ENCODE results near the gene CCDC87.
A peak's percentile ranks its signal among the peaks of the same experiment; 100 is the strongest.

Gene CCDC87

DNA sequence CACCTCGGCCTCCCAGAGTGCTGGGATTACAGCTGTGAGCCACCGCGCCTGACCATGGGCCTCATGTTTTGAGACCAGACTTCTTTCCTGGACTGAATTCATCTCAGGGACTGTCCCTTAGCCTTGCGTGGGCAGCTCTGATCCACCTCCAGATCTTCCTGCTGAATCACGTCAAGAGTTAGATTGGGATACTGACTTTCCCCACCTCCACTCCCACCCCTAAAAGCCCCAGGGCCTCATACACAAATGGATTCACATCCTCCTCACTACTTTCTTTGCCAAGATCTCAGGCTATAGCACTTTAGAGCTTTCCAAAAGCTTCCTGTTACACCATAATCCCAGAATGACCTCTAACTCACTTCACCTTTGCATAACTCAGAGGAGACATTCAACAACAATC is 12.1 kb downstream of the CCDC87 start:
- DNase-seq = peak; percentile 62 to 90

DNA sequence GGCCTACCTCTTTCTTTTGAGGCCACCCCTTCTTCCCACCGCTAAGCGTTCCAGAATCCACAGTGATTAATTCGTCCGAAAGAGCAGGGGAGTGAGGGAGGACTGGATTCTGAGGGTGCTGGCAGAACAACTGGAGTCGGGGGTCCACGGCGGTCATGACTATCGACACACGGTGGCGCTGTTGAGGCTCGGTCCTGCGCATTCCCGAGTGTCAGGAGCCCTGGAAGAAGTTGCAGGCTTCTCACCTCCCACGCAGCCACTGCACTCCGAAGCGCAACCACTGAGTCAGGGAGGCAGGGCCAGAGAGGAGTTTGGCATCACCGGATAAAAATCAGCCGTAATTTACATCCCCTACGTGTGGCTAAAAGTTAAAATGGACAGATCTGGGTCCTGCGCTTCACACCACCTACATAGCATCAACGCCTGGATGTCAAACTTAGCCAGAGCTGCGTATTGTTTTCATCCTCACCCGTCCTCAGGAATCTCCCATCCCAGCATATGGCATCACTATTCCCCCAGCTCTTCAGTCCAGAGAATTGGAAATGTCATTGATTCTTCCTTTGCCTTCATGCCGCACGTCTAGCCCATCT is 13.8 kb downstream of the CCDC87 start:
- peak; percentile 77 to 87 for DNase-seq

DNA sequence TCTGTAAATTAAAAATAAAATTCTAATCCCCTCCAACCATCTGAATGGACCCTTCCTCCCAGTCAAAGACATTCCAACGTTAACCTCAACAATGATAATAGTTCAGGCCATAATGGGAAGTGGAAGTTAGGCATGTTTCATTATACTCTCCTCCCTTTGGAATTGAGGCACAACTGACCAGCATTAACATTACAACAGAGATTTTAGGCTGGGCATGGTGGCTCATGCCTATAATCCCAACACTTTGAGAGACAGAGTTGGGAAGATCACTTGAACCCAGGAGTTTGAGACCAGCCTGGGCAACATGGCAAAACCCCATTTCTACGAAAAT is 22.0 kb downstream of the CCDC87 start:
- no peak for DNase-seq

DNA sequence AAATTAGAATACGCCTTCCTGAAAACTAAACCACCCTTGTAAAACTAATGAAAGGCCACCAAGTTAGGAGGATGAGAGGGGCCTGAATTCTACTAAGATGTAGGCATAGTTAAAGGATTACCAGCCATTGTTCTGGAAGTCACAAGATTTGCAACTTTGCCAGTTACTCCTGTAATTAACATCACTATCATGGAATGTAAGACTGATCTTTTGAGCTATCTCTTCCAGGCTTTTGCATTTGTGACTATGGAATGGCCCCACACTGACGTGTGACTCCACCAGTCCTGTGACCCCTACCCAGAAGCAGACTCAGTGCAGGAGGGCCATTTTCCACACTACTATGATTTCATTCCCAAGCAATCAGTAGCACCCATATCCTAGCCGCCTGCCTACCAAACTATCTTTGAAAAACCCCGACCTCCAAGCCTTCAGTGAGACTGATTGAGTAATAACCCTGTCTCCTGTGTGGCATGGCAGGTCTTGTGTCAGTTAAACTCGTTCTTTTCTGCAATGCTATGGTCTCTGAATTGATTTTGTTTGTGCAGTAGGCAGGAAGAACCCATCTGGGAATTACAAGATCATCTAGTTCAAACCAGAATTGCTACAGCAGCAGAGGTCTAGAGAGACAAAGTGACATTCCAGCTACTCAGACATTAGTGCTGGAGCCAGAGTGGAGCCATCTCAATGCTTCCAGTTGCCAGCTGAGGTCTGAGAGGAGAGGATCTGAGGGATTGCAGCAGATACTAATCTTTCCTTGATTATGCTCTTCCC is 22.6 kb downstream of the CCDC87 start:
- no peak for DNase-seq

DNA sequence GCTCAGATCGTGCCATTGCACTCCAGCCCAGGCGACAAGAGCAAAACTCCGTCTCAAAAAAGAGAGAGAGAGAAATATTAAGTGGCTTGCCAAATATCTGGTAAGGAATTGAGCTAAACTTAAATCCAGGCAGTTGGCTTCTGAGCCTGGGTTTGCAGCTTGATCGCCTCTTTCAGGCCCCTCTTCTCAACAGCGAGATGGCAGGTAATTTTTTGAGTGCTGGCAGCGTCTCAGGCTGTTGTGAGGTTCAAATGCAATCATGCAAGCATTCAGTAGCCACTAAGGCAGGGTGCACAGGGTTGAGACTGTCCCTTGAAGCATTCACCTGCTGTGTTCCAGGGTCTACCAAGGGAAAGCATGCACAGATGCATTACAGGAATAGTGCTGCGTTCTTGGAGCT is 23.8 kb downstream of the CCDC87 start:
- no peak for DNase-seq

DNA sequence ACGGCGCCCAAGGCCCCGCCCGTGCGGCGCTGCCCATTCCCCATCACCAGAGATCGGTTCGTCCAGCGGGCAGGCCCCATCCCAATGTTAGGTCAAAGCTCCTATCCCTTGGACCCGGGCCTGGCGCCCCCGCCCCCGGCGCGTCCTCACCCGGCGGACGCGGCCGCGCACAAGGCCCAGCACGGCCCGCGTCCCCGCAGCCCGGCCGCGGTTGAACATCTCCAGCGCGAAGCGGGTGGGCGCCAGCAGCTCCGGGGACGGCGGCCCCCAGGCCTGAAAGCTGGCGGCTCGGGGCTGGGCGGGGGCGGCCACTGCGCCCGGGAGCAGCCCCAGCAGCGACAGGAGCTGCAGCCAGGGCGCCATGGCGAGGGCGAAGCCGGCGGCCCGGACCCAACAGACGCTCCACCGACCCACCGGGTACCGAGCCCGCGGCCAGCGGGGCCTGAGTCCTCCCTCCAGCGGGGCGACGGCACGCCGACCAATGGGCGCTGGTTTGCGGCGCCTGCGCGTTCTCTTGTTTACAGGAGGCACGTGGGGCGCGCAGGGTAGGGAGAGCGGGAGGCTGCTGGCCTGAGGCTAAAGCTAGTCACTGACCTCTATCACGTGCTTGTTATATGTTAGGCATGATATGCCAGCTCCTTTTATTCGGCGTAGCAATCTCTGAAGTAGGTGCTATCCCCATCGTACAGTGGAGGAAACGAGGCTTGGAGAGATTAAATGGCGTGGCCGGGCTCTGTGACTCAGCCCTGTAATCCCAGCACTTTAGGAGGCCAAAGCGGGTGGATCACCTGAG is 24.5 kb downstream of the CCDC87 start, which contains the start of gene CTSF:
CTSF (minus strand) TSS at position 483 of the 793 bp plus-strand sequence; CDS start at position 363, 120 bp downstream.
- peak; percentile 78 to 79 for DNase-seq

DNA sequence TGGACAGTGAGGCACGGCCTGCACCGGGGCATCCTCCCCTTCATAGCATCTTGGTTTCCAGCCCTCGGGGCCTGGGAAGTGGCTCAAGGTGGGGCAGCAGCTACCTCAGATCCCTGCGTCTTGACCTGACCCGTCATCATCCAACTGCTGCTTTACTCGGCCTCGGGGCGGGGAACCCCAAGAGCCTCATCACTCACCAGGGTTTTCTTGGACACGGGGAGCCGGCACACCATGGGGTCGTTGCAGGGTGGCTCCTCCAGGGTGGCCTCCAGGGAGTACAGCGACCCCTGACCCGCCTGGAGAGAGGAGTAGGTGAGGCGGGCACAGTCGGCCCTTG is 25.1 kb downstream of the CCDC87 start:
- DNase-seq = no peak

DNA sequence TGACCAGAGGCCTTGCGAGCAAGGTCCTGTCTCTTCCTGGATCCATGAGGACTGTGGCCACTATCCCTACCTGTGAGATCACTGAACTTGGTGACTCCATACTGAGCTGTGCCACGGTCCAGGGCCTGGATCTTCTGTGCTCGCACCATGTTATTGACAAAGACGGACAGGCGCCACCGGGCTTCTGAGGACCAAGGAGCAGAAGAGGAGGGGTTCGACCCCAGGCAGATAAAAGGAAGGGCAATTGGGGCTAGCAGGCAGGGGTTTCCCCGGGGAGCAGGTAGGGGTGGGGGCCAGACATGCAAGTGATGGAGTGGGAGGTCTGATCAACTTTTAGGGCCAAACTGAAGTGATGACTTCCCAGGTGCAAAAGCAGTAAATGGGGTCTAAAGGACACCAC is 26.6 kb downstream of the CCDC87 start:
- no peak for DNase-seq

DNA sequence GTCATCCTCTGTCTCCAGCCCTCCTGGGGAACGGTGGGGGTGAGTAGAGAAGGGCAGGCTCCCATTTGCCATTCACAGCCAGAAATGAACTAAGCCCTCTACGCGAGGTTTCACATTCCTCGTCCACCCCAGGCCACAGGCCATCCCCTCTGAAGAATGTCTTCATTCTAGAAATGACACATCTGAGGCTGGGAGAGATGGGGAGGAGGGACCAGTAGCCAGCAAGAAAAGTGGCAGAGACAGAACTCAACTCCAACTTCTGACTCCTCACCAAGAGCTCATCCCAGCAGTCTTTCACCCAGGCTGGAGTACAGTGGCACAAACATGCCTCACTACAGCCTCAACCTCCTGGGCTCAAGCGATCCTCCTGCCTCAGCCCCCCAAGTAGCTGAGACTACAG is 27.9 kb downstream of the CCDC87 start:
- DNase-seq = no peak

DNA sequence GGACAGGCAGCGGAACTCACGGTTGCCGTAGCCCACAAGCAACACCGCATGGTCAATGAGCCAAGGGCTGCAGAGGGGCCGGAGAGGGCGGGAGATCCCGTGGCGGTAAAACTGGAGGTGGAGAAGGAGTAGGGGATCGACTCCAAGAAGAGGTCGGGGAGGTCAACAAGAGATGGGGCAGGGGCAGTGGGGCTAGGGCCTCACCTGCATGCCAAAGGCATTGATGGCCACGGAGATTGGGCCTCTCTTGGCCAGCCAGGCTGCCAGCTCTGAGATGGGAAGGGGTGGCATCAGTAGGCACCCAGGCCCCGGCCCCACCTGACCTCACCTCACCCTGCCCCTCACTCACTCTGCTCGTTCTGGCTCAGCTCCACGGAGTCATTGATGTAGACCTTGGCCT is 28.3 kb downstream of the CCDC87 start:
- no peak for DNase-seq

DNA sequence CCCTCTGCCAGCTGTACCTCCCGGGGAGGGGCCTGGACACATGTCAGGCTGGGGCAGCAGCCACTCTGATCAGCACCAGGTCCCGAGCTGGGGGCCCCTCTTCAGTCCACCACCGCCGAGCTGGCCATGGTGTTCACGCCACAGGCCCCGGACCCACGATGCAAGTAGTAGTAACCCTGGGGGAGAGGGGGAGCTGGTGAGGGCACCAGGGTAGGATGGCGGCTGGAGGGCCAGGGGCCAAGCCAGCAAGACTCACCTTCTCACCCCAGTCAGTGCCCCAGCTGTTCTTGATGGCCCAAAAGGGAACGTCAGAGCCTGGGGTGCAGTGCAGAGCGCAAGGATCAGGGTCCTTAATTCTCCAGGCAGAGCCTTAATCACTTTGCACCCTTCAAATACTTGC is 29.0 kb downstream of the CCDC87 start:
- no peak for DNase-seq

DNA sequence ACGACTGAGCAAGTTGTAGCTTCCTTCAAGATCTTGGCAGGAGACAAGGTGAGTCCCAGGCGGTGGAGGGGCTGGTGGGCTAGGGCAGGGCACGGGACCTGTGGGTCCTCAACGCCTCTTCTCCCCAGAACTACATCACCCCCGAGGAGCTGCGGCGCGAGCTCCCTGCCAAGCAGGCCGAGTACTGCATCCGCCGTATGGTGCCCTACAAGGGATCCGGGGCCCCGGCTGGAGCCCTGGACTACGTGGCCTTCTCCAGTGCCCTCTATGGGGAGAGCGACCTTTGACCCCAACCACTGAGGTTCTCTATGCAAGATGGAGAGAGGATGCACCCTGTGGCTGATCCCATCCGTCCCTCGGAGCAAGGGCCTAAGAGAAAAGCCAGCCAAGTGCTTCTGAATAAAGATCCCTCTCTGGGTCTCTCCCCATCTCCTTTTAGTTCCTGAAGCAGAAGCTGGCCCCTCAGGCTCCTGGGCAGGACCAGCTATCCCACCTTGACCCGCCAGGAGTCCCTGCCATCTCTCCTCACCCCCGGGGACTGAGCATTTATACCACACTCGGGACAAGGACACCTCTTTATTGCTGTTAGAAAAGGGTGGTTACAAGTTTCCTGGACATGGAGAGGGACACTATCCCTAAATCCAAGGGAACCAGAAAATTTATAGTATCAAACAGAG is 29.8 kb downstream of the CCDC87 start:
- no peak for DNase-seq

DNA sequence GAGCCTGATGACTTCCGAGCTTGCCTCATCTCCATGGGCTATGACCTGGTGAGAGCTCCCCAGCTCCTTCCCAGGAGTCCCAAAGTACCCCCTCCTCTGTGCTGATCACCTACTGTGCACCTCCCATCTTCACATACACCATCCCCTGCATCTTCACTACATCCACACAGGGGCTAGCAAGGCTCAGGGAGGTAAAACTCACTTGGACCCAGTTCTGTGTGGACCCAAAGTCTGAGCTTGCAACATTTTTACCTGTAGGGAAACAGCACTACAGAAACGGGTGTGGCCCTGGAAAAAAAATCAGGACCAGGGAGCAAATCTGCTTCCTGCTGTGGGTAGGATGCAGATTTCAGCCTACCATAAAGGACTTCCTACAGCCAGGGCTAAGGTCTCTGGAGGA is 30.6 kb downstream of the CCDC87 start:
- DNase-seq = no peak

DNA sequence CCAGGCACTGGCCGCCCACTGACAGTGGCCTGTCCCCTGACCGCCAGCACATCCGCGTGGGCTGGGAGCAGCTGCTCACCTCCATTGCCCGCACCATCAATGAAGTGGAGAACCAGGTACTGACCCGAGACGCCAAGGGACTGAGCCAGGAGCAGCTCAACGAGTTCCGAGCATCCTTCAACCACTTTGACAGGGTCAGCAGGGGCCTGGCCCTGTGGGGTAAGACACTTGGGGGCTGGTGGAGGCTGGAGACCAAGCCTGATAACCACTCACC is 31.0 kb downstream of the CCDC87 start:
- no peak for DNase-seq

DNA sequence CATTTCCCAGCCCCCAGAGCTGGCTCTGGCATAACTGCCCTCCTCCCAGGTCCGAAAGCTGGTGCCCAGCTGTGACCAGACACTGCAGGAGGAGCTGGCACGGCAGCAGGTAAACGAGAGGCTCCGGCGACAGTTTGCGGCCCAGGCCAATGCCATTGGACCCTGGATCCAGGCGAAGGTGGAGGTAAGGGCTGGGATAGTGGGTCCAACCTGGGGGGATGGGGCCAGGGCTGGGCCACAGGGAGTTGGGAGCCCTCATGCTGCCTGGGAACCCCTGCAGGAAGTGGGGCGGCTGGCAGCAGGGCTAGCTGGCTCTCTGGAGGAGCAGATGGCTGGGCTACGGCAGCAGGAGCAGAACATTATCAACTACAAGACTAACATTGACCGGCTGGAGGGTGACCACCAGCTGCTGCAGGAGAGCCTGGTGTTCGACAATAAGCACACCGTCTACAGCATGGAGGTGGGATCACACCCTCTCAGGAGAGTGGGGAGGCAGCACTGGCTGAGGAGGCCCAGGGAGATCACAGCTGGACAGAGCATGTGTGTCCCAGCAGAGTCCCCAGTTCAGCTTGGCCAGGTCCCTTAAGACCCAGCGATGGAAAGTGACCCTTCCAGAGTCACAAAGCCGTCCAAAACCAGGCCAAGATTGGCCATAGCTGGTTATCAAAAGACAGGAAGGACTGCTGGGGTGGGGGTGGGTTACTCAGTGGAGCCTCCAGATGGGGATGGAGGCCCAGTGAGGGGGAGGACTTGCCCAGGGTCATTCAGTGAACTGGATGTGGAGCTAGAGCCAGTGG is 31.5 kb downstream of the CCDC87 start:
- DNase-seq = no peak

DNA sequence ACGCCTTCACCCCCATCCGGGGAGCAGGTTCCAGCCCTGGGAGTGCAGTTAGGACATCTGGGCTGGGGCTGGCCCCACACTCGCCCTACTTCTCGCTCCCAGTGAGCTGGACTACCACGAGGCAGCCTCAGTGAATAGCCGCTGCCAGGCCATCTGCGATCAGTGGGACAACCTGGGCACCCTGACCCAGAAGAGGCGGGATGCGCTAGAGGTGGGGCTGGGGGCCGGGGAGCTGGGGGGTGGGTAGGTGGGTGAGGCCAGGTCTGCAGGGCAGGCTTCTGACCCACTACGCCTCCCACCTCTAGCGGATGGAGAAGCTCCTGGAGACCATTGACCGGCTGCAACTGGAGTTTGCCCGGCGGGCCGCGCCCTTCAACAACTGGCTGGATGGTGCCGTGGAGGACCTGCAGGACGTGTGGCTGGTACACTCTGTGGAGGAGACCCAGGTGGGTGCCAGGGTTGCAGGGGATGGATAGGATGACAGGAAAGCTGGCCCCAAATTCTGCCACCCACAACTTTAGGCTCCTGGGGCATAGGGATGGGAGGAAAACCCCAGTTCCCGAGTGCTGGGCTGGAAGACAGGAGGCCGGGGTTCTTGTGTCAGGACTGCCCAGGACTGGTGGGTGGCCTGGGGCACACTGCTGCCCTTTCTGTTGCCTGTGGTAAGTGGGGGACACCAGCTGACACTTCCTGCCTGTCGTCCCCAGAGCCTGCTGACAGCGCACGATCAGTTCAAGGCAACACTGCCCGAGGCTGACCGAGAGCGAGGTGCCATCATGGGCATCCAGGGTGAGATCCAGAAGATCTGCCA is 32.8 kb downstream of the CCDC87 start:
- no peak for DNase-seq

DNA sequence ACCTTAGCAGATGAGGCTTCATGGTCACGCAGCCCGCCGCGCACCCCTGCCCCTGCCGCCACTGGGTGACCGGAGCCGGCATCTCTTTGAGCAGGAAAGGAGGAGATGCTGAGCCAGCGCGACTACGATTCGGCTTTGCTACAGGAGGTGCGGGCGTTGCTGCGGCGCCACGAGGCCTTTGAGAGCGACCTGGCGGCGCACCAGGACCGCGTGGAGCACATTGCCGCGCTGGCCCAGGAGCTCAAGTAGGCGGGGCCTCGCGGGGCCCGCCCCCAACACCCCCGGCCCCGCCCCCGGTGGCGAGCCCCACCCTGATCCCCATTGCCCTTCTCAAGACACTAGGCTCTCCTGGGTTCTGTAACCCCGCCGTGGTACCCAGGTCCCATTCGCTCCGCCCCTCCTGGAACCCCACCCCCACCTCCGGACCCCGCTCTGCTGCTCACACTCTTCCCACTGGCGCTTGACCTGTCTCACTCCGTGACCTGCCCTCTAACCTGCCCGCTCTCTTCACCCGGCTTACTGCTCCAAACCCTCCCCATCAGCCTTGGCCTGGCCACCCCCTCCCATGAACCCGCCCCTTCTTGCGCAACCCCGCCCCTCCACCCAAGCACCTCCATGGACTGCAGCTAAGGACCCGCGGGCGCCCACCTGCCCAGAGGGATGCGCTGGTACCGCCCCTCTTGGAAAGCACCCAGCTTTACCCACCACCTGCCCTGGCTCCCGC is 33.6 kb downstream of the CCDC87 start:
- no peak for DNase-seq

DNA sequence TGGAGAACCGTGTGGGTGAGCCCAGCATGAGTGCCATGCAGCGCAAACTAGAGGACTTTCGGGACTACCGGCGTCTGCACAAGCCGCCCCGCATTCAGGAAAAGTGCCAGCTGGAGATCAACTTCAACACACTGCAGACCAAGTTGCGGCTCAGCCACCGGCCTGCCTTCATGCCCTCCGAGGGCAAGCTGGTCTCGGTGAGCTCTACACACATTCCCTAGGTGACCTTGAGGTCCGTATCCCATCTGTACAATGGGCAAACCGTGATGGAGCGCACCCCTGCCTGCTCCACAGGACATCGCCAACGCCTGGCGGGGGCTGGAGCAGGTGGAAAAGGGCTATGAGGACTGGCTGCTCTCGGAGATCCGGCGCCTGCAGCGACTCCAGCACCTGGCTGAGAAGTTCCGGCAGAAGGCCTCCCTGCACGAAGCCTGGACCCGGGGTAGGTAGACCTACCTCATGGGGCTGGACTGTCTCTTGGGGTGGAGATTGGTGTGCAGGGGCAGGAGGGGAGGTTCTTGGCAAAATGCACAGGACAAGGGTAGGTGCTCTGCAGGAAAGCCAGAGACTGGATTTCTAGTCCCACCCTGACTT is 35.0 kb downstream of the CCDC87 start:
- no peak for DNase-seq

DNA sequence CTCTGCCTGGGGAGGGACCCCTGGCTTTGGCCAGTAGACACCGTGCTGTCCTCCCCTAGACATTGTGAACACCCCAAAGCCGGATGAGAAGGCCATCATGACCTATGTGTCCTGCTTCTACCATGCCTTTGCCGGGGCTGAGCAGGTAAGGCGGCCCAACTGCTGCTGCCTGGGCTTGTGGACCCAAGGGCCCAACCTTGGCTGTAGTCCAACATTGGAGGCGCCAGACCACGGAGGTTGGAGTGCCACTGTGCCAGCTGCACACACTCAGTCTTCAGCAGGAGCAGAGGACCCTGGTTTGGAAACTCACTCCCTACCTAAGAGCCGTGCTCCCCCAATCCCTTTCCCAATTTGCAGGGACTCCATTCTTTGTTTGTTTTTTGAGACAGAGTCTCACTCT is 36.8 kb downstream of the CCDC87 start:
- DNase-seq = no peak

DNA sequence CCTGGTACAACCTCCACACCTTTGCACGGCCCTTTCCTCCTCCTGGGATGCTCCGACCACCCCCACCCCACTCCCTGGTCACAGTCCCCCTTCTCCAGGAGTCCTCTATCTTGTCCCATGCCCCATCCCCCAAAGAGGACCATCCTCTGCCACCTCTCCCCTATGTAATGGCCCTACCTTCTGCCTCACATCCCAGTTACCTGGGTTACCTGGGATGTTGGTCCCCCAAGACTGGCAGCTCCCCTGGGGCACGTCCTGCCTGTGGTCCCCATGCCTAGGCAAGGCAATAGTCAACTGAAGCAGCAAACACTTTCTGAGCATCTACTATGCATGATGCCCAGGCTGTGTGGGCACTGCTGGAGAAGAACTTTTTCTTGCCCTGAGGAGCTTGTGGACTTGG is 37.4 kb downstream of the CCDC87 start:
- no peak for DNase-seq

DNA sequence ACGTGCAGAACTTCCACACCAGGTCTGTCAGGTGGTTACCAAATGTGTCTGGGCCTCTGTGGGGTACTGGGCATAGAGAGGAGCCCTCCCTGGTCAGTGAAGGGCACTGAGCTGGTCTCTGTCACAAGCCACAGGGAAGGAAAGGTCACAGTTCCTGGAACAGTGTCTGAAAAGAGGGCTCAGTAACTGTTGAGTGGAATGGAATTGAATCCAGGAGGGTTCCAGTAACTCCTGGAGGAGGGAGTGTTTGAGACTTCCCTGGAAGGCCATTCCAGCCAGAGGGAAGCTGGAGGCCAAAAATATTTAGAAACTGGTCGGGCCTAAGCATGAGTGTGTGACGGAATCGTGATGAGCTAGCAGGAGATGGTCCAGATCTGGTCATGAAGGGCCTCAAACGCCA is 38.3 kb downstream of the CCDC87 start:
- DNase-seq = no peak
